HEK293T (cell line): ENCODE measurements around the gene PARP3.

Experiments used
- ARNT ChIP-seq: fragments of 450-650 bp; IDR thresholded peaks from 2 replicates; pipeline ENCODE4 v1.6.1; 2017; ENCODE audit warnings: mild to moderate bottlenecking
- BHLHE40 ChIP-seq: fragments of 450-650 bp; IDR thresholded peaks from 2 replicates; pipeline ENCODE4 v1.6.1; 2016; ENCODE audit warnings: mild to moderate bottlenecking, moderate library complexity, borderline replicate concordance
- FOXM1 ChIP-seq: fragments of 450-650 bp; IDR thresholded peaks from 2 replicates; pipeline ENCODE4 v1.6.1; 2017; ENCODE audit warnings: mild to moderate bottlenecking, borderline replicate concordance
- HDGF ChIP-seq: fragments of 450-650 bp; IDR thresholded peaks from 2 replicates; pipeline ENCODE4 v1.6.1; 2017; ENCODE audit warnings: antibody characterized with exemption, borderline replicate concordance
- L3MBTL2 ChIP-seq: fragments of 450-650 bp; conservative IDR thresholded peaks from 2 replicates; pipeline ENCODE4 v1.6.1; 2016; ENCODE audit warnings: mild to moderate bottlenecking
- NFRKB ChIP-seq: fragments of 450-650 bp; IDR thresholded peaks from 2 replicates; pipeline ENCODE4 v1.6.1; 2016; ENCODE audit warnings: mild to moderate bottlenecking, moderate library complexity
- SP1 ChIP-seq: fragments of 450-650 bp; IDR thresholded peaks from 2 replicates; pipeline ENCODE4 v1.6.1; 2017
- SUZ12 ChIP-seq: fragments of 450-650 bp; IDR thresholded peaks from 2 replicates; pipeline ENCODE4 v1.6.1; 2016; ENCODE audit warnings: mild to moderate bottlenecking
- ZNF384 ChIP-seq: fragments of 450-650 bp; IDR thresholded peaks from 2 replicates; pipeline ENCODE4 v1.6.1; 2016

DNA sequence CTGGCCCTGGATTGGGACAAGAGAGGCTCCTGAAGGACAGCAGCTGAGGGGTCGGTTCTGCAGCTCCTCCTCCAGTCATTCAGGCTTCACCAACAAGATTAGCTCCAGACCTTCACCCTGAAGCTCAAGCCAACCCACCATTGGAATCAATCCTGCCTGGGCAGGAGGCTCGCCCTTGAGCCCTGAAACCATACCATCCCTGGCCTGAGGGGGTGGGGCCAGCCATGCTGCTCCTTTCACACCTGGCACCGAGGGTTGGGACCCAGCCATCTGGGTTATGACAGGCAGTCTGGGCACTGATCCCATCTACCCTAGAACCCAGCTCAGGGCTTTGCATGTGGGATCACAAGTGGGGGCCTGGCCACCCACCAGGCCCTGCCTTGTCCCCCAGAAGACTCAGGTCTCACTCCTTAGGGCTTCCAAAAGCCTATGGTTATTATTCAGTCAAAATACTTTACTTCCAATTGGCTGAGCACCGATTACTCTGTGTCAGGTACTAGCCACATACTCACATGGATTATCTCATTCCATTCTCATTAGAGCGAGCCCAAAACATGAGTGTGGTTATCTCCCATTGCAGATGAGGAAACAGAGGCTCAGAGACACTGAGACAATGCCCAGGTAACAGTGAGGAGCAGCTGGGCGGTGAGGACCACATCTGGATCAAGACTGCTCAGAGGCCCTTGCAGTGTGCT is 28.6 kb downstream of the PARP3 start:
- TF ChIP-seq SP1 (no peak), SUZ12 (no peak), L3MBTL2 (no peak), FOXM1 (no peak), BHLHE40 (no peak), HDGF (no peak), ARNT (no peak), NFRKB (no peak), ZNF384 (no peak)
